Measurements from ENCODE around the gene ACTL6B.

Gene ACTL6B

GRCh38 chr7:100627238-100627549, 29.1 kb downstream of the ACTL6B start:
- no CpG with 5 or more reads among the region's 21 CpGs for WGBS (ENCODE audit: extremely low coverage, insufficient coverage, low lambda C conversion rate)
- Histone ChIP-seq H3K9ac (ENCODE audit: low read length) (no peak overlapping the region), H4K8ac (ENCODE audit: low read depth, low read length) (no peak overlapping the region), H3K79me2 (ENCODE audit: control insufficient read depth, insufficient read depth, low read length) (no peaks in the 10 kb centered on the region), H3K27ac (ENCODE audit: low read depth, low read length) (no peak overlapping the region), H3K79me1 (ENCODE audit: low read length) (no peaks in the 10 kb centered on the region), H2AK5ac (ENCODE audit: low read length) (no peak overlapping the region), H3K4me3 (ENCODE audit: low read length) (no peak overlapping the region), H3K23ac (ENCODE audit: low read length) (no peak overlapping the region), H3K18ac (ENCODE audit: low read length) (no peak overlapping the region), H2BK15ac (replicated peaks; ENCODE audit: low read depth) (no peak overlapping the region), H3K4me1 (ENCODE audit: control insufficient read depth, low read depth, low read length) (no peaks in the 10 kb centered on the region), H3K27me3 (ENCODE audit: insufficient read depth, low read length, poor library complexity) (no peaks in the 10 kb centered on the region), H2BK120ac (ENCODE audit: low read depth, low read length) (no peak overlapping the region), H3K56ac (ENCODE audit: low read length) (no peak overlapping the region), H2BK5ac (ENCODE audit: low read length) (no peak overlapping the region), H3K4me2 (ENCODE audit: low read length) (no peak overlapping the region), H4K5ac (ENCODE audit: low read length) (no peak overlapping the region), H3K4ac (ENCODE audit: low read depth, low read length) (no peak overlapping the region), H3K36me3 (ENCODE audit: control insufficient read depth, insufficient read depth, low read length) (no peaks in the 10 kb centered on the region)
- no peak for DNase-seq

GRCh38 chr7:100626530-100627237, 29.6 kb downstream of the ACTL6B start:
- H3K36me3 ChIP-seq (ENCODE audit: control insufficient read depth, insufficient read depth, low read length): no peaks in the 10 kb centered on the region
- H3K27ac ChIP-seq (ENCODE audit: low read depth, low read length): no peak overlapping the region
- H3K4me2 ChIP-seq (ENCODE audit: low read length): peak overlapping the region; percentile 44
- H3K27me3 ChIP-seq (ENCODE audit: insufficient read depth, low read length, poor library complexity): no peaks in the 10 kb centered on the region
- no peak overlapping the region for H2BK5ac ChIP-seq (ENCODE audit: low read length)
- no peak overlapping the region for H3K4ac ChIP-seq (ENCODE audit: low read depth, low read length)
- no peak overlapping the region for H3K23ac ChIP-seq (ENCODE audit: low read length)
- peak overlapping the region; percentile 57 for H3K56ac ChIP-seq (ENCODE audit: low read length)
- no CpG with 5 or more reads among the region's 37 CpGs for WGBS (ENCODE audit: extremely low coverage, insufficient coverage, low lambda C conversion rate)
- H3K18ac ChIP-seq (ENCODE audit: low read length): no peak overlapping the region
- H2BK15ac ChIP-seq (replicated peaks; ENCODE audit: low read depth): no peak overlapping the region
- H3K79me1 ChIP-seq (ENCODE audit: low read length): no peaks in the 10 kb centered on the region
- DNase-seq: peak; percentile 81
- no peaks in the 10 kb centered on the region for H3K79me2 ChIP-seq (ENCODE audit: control insufficient read depth, insufficient read depth, low read length)
- H4K5ac ChIP-seq (ENCODE audit: low read length): no peak overlapping the region
- no peak overlapping the region for H2BK120ac ChIP-seq (ENCODE audit: low read depth, low read length)
- no peak overlapping the region for H2AK5ac ChIP-seq (ENCODE audit: low read length)
- H4K8ac ChIP-seq (ENCODE audit: low read depth, low read length): no peak overlapping the region
- no peaks in the 10 kb centered on the region for H3K4me1 ChIP-seq (ENCODE audit: control insufficient read depth, low read depth, low read length)
- peak overlapping the region; percentile 41 for H3K9ac ChIP-seq (ENCODE audit: low read length)
- no peak overlapping the region for H3K4me3 ChIP-seq (ENCODE audit: low read length)

- no peak overlapping the region for H2BK5ac ChIP-seq (ENCODE audit: low read length)
- H3K4me3 ChIP-seq (ENCODE audit: low read length): no peak overlapping the region
- H3K79me1 ChIP-seq (ENCODE audit: low read length): no peaks in the 10 kb centered on the region
Observed at GRCh38 chr7:100626055-100626454, 30.2 kb downstream of the ACTL6B start.

GRCh38 chr7:100623951-100624824, 32.1 kb downstream of the ACTL6B start:
- H3K4me1 ChIP-seq (ENCODE audit: control insufficient read depth, low read depth, low read length): no peaks in the 10 kb centered on the region

More at GRCh38 chr7:100626055-100626454, 30.2 kb downstream of the ACTL6B start:
- Histone ChIP-seq H3K4ac (ENCODE audit: low read depth, low read length) (no peak overlapping the region), H2BK15ac (replicated peaks; ENCODE audit: low read depth) (no peak overlapping the region), H3K4me2 (ENCODE audit: low read length) (no peak overlapping the region), H4K8ac (ENCODE audit: low read depth, low read length) (no peak overlapping the region), H3K79me2 (ENCODE audit: control insufficient read depth, insufficient read depth, low read length) (no peaks in the 10 kb centered on the region), H3K27ac (ENCODE audit: low read depth, low read length) (no peak overlapping the region), H3K9ac (ENCODE audit: low read length) (no peak overlapping the region), H4K5ac (ENCODE audit: low read length) (no peak overlapping the region), H3K4me1 (ENCODE audit: control insufficient read depth, low read depth, low read length) (no peaks in the 10 kb centered on the region), H3K27me3 (ENCODE audit: insufficient read depth, low read length, poor library complexity) (no peaks in the 10 kb centered on the region), H3K56ac (ENCODE audit: low read length) (no peak overlapping the region), H3K36me3 (ENCODE audit: control insufficient read depth, insufficient read depth, low read length) (no peaks in the 10 kb centered on the region), H3K18ac (ENCODE audit: low read length) (no peak overlapping the region), H2BK120ac (ENCODE audit: low read depth, low read length) (no peak overlapping the region), H3K23ac (ENCODE audit: low read length) (no peak overlapping the region), H2AK5ac (ENCODE audit: low read length) (no peak overlapping the region)
- DNase-seq: no peak
- WGBS (ENCODE audit: extremely low coverage, insufficient coverage, low lambda C conversion rate): no CpG with 5 or more reads among the region's 3 CpGs

GRCh38 chr7:100621554-100621953, 34.7 kb downstream of the ACTL6B start:
- no peak overlapping the region for H2BK15ac ChIP-seq (replicated peaks; ENCODE audit: low read depth)
- H3K36me3 ChIP-seq (ENCODE audit: control insufficient read depth, insufficient read depth, low read length): no peaks in the 10 kb centered on the region
- no peak overlapping the region for H3K23ac ChIP-seq (ENCODE audit: low read length)
- no peak overlapping the region for H2BK120ac ChIP-seq (ENCODE audit: low read depth, low read length)
- H3K56ac ChIP-seq (ENCODE audit: low read length): no peak overlapping the region
- no CpG with 5 or more reads among the region's 8 CpGs for WGBS (ENCODE audit: extremely low coverage, insufficient coverage, low lambda C conversion rate)
- H2BK5ac ChIP-seq (ENCODE audit: low read length): no peak overlapping the region
- no peak overlapping the region for H3K4ac ChIP-seq (ENCODE audit: low read depth, low read length)
- DNase-seq: no peak
- H4K5ac ChIP-seq (ENCODE audit: low read length): no peak overlapping the region
- H3K27me3 ChIP-seq (ENCODE audit: insufficient read depth, low read length, poor library complexity): no peaks in the 10 kb centered on the region
- H4K8ac ChIP-seq (ENCODE audit: low read depth, low read length): no peak overlapping the region
- no peaks in the 10 kb centered on the region for H3K79me2 ChIP-seq (ENCODE audit: control insufficient read depth, insufficient read depth, low read length)
- H3K4me2 ChIP-seq (ENCODE audit: low read length): no peak overlapping the region
- H3K79me1 ChIP-seq (ENCODE audit: low read length): no peaks in the 10 kb centered on the region
- H3K9ac ChIP-seq (ENCODE audit: low read length): no peak overlapping the region
- H3K4me3 ChIP-seq (ENCODE audit: low read length): no peak overlapping the region
- no peaks in the 10 kb centered on the region for H3K4me1 ChIP-seq (ENCODE audit: control insufficient read depth, low read depth, low read length)
- no peak overlapping the region for H3K18ac ChIP-seq (ENCODE audit: low read length)
- no peak overlapping the region for H3K27ac ChIP-seq (ENCODE audit: low read depth, low read length)
- H2AK5ac ChIP-seq (ENCODE audit: low read length): no peak overlapping the region

More at GRCh38 chr7:100623951-100624824, 32.1 kb downstream of the ACTL6B start:
- no peak overlapping the region for H2BK120ac ChIP-seq (ENCODE audit: low read depth, low read length)
- H3K79me1 ChIP-seq (ENCODE audit: low read length): no peaks in the 10 kb centered on the region
- H3K23ac ChIP-seq (ENCODE audit: low read length): no peak overlapping the region
- H2BK15ac ChIP-seq (replicated peaks; ENCODE audit: low read depth): no peak overlapping the region
- H4K5ac ChIP-seq (ENCODE audit: low read length): no peak overlapping the region
- H3K27me3 ChIP-seq (ENCODE audit: insufficient read depth, low read length, poor library complexity): no peaks in the 10 kb centered on the region
- H3K18ac ChIP-seq (ENCODE audit: low read length): no peak overlapping the region
- no peak overlapping the region for H3K56ac ChIP-seq (ENCODE audit: low read length)
- no peaks in the 10 kb centered on the region for H3K36me3 ChIP-seq (ENCODE audit: control insufficient read depth, insufficient read depth, low read length)
- no peak overlapping the region for H2AK5ac ChIP-seq (ENCODE audit: low read length)
- H2BK5ac ChIP-seq (ENCODE audit: low read length): no peak overlapping the region
- no peak for DNase-seq
- no peak overlapping the region for H3K27ac ChIP-seq (ENCODE audit: low read depth, low read length)
- no peak overlapping the region for H4K8ac ChIP-seq (ENCODE audit: low read depth, low read length)
- no peak overlapping the region for H3K4me2 ChIP-seq (ENCODE audit: low read length)
- WGBS (ENCODE audit: extremely low coverage, insufficient coverage, low lambda C conversion rate): no CpG with 5 or more reads among the region's 15 CpGs
- no peak overlapping the region for H3K9ac ChIP-seq (ENCODE audit: low read length)
- no peak overlapping the region for H3K4ac ChIP-seq (ENCODE audit: low read depth, low read length)
- no peak overlapping the region for H3K4me3 ChIP-seq (ENCODE audit: low read length)
- no peaks in the 10 kb centered on the region for H3K79me2 ChIP-seq (ENCODE audit: control insufficient read depth, insufficient read depth, low read length)

Data from mesendoderm (in vitro differentiated cells).